Measurements from ENCODE around the gene TMEM208.

DNA sequence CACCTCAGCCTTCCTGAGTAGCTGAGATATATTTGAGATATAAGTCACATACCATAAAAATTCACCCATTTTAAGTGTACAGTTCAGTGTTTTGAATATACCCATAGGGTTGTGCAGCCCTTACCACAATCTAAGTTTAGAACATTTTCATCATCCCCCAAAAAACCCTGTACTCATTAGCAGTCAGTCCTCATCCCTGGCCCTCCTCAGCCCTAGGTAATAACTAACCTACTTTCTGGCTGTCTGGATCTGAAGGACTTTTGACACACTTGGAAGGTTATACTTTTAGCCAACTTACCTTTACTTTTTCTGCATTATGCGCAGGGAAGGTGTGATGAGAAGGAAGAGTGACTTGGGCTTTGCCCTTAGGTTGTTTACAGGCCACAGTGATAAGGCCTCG, 48.4 kb downstream of the TMEM208 start:
- TF ChIP-seq, protein P1, sequence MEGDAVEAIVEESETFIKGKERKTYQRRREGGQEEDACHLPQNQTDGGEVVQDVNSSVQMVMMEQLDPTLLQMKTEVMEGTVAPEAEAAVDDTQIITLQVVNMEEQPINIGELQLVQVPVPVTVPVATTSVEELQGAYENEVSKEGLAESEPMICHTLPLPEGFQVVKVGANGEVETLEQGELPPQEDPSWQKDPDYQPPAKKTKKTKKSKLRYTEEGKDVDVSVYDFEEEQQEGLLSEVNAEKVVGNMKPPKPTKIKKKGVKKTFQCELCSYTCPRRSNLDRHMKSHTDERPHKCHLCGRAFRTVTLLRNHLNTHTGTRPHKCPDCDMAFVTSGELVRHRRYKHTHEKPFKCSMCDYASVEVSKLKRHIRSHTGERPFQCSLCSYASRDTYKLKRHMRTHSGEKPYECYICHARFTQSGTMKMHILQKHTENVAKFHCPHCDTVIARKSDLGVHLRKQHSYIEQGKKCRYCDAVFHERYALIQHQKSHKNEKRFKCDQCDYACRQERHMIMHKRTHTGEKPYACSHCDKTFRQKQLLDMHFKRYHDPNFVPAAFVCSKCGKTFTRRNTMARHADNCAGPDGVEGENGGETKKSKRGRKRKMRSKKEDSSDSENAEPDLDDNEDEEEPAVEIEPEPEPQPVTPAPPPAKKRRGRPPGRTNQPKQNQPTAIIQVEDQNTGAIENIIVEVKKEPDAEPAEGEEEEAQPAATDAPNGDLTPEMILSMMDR (IDR thresholded peaks at IDR 0.05; ENCODE audit: low read depth, low read length) = no peak
- TF ChIP-seq POLR2A (IDR thresholded peaks at IDR 0.05; ENCODE audit: extremely low read depth, insufficient read length) = no peak
